Heart left ventricle (tissue), 16 donors: ENCODE data around the gene ECEL1. TPM values are rescaled to one million over a fixed set of nuclear protein-coding genes. Genes with fewer than 3 reads are reported as not detected.
"Not testable (repeated sequence)": the region's sequence is repeated elsewhere in the genome, so short reads cannot be mapped to it uniquely, and the experiment has no call there.

Source experiments
- ATAC-seq, 4 donors: fragments of 200-7000 bp; cut with Tn5 transposase; one replicate each; pipeline ENCODE4 v1.9.1; 2020 to 2022; ENCODE audit warnings: moderate library complexity in 4 of 4, mild to moderate bottlenecking in 3 of 4, moderate number of reproducible peaks in 1 of 4
- DNase-seq, 5 donors: peaks; one replicate each; pipeline ENCODE4 v3.0.0-alpha.2; 2020
- H3K27ac ChIP-seq, 12 donors: fragments of 200-600 bp; sonication (generic) in 4 of 12; one replicate each; pipeline versions ENCODE4 v1.5.0 to v1.8.0; 2016 to 2022; ENCODE audit warnings: mild to moderate bottlenecking in 2 of 12
- H3K27me3 ChIP-seq, 9 donors: fragments of 200-600 bp; sonication (generic) in 2 of 9; one replicate each; pipeline versions ENCODE4 v1.5.1 to v1.8.0; 2016 to 2022; ENCODE audit warnings: mild to moderate bottlenecking in 3 of 9
- H3K36me3 ChIP-seq, 9 donors: fragments of 200-600 bp; sonication (generic) in 2 of 9; one replicate each; pipeline versions ENCODE4 v1.5.0 to v1.8.0; 2018 to 2022; ENCODE audit warnings: mild to moderate bottlenecking in 2 of 9
- H3K4me1 ChIP-seq, 12 donors: fragments of 200-600 bp; sonication (generic) in 4 of 12; one replicate each; pipeline versions ENCODE4 v1.5.0 to v1.8.0; 2016 to 2022; ENCODE audit warnings: mild to moderate bottlenecking in 3 of 12
- H3K4me3 ChIP-seq, 12 donors: fragments of 200-600 bp; sonication (generic) in 4 of 12; one replicate each; pipeline versions ENCODE4 v1.5.0 to v1.8.0; 2017 to 2022; ENCODE audit warnings: mild to moderate bottlenecking in 9 of 12, moderate library complexity in 4 of 12
- H3K9me3 ChIP-seq, 12 donors: fragments of 200-600 bp; sonication (generic) in 4 of 12; one replicate each; pipeline versions ENCODE4 v1.5.0 to v1.8.0; 2016 to 2022; ENCODE audit warnings: mild to moderate bottlenecking in 1 of 12
- CTCF ChIP-seq, 12 donors: fragments of 200-600 bp; sonication (generic) in 4 of 12; IDR thresholded peaks; one replicate each; pipeline versions ENCODE4 v1.5.0 to v1.8.0; 2018 to 2022; ENCODE audit warnings: antibody characterized with exemption in 12 of 12, mild to moderate bottlenecking in 5 of 12
- POLR2A ChIP-seq, 2 donors: fragments of 450-650 bp; IDR thresholded peaks; one replicate each; pipeline ENCODE4 v1.6.1; 2017; ENCODE audit warnings: antibody characterized with exemption in 2 of 2, mild to moderate bottlenecking in 2 of 2, moderate library complexity in 2 of 2
- WGBS, 4 donors: extraction: QIAGEN DNeasy Blood & Tissue Kit in 2 of 4; methylation state at CpG; one replicate each; pipeline versions ENCODE4 v1.1.5 to v1.1.7; 2013 to 2018; 5-methylcytosine and 5-hydroxymethylcytosine counted together
- intact Hi-C, 10 donors: fragments of 100-400 bp; cut with DNase I; formaldehyde crosslinking; loops; one replicate each; pipeline versions ENCODE4 v1.11.1 to v1.14.2; 2022
- polyA plus RNA-seq, 2 donors: library from polyadenylated mRNA; stranded (reverse); fragments of 200-250 nt; gene quantifications; one replicate each; pipeline ENCODE4 v1.2.3, GENCODE V29; 2013
- total RNA-seq, 9 donors: library from RNA; depleted of rRNA in 2 of 9; stranded (reverse); fragments of >200 nt in 2 of 9; fragmentation: NEBNext Ultra II Directional in 3 of 9; extraction: Animal tissue kit (Norgen Biotek cat#: 25700) in 3 of 9; gene quantifications; one replicate each; pipeline versions ENCODE4 v1.1.0 to v1.2.4, GENCODE V29; 2016 to 2023
- donor health status: ischemic (EF 13 %, LVEDD 7.1; RV severe dilation, severe dysfunction).
- donor health status: healthy with polysubstance abuse.
- donor health status: DM: no; HTN: yes; CAD: no.
- donor health status: DM: no; HTN: no; CAD: no.
- donor health status: ischemic (EF 25% LVEDD 6.9; RV normal size, moderate dysfunction).
- donor health status: ischemic (EF 25% LVEDD 5.7; RV mildly dilated, moderate dysfunction).
- donor health status: healthy.
- donor health status: DM: yes; HTN: yes; CAD: no.
- donor health status: ischemic (EF 35%, LVEDD 5.7; RV mildly dilated, moderate dysfunction).
- donor health status: nonischemic (EF 11% LVEDD 7.7; RV severe dilation, severe dysfunction).
- donor health status: DM: yes; HTN: yes; CAD: no.
- donor health status: PGD.
- donor health status: ischemic (EF 29% LVEDD 5.4; RV normal size, mild dysfunction).
- donor health status: nonischemic (EF 23%, LVEDD 6.1; RV moderate dilation, normal function).

Gene ECEL1
- total and polyA plus RNA-seq, 11 donors: 0.20 to 1.4 (median 0.32) TPM; not detected in 3

GRCh38 chr2:232534940-232535651 is 47.5 kb upstream of the ECEL1 start:
- Histone ChIP-seq H3K4me3 (no peak overlapping the region), H3K27me3 (peaks cover 0 to 11% (median 0%) of the 10 kb centered on the region in 9 donors), H3K9me3 (peaks cover 0 to 7% (median 0%) of the 10 kb centered on the region in 12 donors), H3K27ac (no peak overlapping the region), H3K4me1 (peaks cover 0 to 9% (median 0%) of the 10 kb centered on the region in 12 donors), H3K36me3 (no peaks in the 10 kb centered on the region)
- intact Hi-C loops: no loop called here
- ATAC-seq (no peak), DNase-seq (peak in 1 of 5 donors; percentile 63)
- TF ChIP-seq POLR2A (IDR thresholded peaks at IDR 0.05) (no peak), CTCF (IDR thresholded peaks at IDR 0.05) (no peak)
- WGBS, 4 donors: 81 to 86% (median 84%) methylated on average over 12 to 14 of the region's 14 CpGs

GRCh38 chr2:232533944-232534710 is 46.5 kb upstream of the ECEL1 start:
- peaks cover 0 to 7% (median 0%) of the 10 kb centered on the region in 12 donors for H3K9me3 ChIP-seq
- H3K4me3 ChIP-seq: no peak overlapping the region
- DNase-seq: peak in 1 of 5 donors; percentile 56
- TF ChIP-seq CTCF (IDR thresholded peaks at IDR 0.05) (no peak), POLR2A (IDR thresholded peaks at IDR 0.05) (no peak)
- H3K27ac ChIP-seq: no peak overlapping the region
- 48 to 71% (median 64%) methylated on average over 10 to 13 of the region's 13 CpGs for WGBS, 4 donors
- intact Hi-C loops: no loop called here
- ATAC-seq: no peak
- H3K27me3 ChIP-seq: peaks cover 0 to 8% (median 0%) of the 10 kb centered on the region in 9 donors
- H3K4me1 ChIP-seq: peaks cover 0 to 9% (median 0%) of the 10 kb centered on the region in 12 donors
- H3K36me3 ChIP-seq: no peaks in the 10 kb centered on the region

GRCh38 chr2:232532821-232533220 is 45.2 kb upstream of the ECEL1 start:
- H3K27ac ChIP-seq, intact Hi-C loops, H3K4me1 ChIP-seq, ATAC-seq, H3K4me3 ChIP-seq, H3K36me3 ChIP-seq, H3K27me3 ChIP-seq, H3K9me3 ChIP-seq: not testable (repeated sequence)
- 71 to 78% (median 75%) methylated on average over 7 of the region's 7 CpGs for WGBS, 4 donors
- DNase-seq: peak in 1 of 5 donors; percentile 7

GRCh38 chr2:232532419-232532818 is 44.8 kb upstream of the ECEL1 start:
- peaks cover 0 to 9% (median 0%) of the 10 kb centered on the region in 9 donors for H3K27me3 ChIP-seq
- ATAC-seq: peak; percentile 48 to 70 (median 68)
- H3K27ac ChIP-seq: no peak overlapping the region
- H3K4me3 ChIP-seq: no peak overlapping the region
- H3K36me3 ChIP-seq: no peaks in the 10 kb centered on the region
- no peak for TF ChIP-seq CTCF (IDR thresholded peaks at IDR 0.05)
- no peak for TF ChIP-seq POLR2A (IDR thresholded peaks at IDR 0.05)
- whole genome bisulfite sequencing, 4 donors: 31 to 50% (median 37%) methylated on average over 9 of the region's 9 CpGs
- intact Hi-C loops: no loop called here
- DNase-seq: peak in 3 of 5 donors; percentile 41 to 71 (median 51)
- peaks cover 0 to 5% (median 0%) of the 10 kb centered on the region in 12 donors for H3K4me1 ChIP-seq
- H3K9me3 ChIP-seq: peaks cover 0 to 7% (median 0%) of the 10 kb centered on the region in 12 donors
